ENCODE data around the gene DIP2C.

GRCh38 chr10:517872-518475 lies 171.5 kb downstream of the DIP2C start:
- TF ChIP-seq EZH2 (IDR thresholded peaks at IDR 0.05; ENCODE audit: borderline replicate concordance, low read length) (no peak), CTCF (conservative IDR thresholded peaks at IDR 0.05 in 1 of 2, IDR thresholded peaks at IDR 0.05 in 1 of 2; ENCODE audit: extremely low read depth in 1 of 2, insufficient read depth in 1 of 2, low read depth in 1 of 2, low read length in 2 of 2) (no peak)

Measured in mammary epithelial cell (primary cell).